Urinary bladder (tissue), 4 donors: ENCODE measurements around the gene PPARGC1A. TPM values are rescaled to one million over a fixed set of nuclear protein-coding genes. Genes with fewer than 3 reads are reported as not detected.

Source experiments
- DNase-seq: peaks from one replicate; pipeline ENCODE4 v3.0.0-alpha.2; 2015; ENCODE audit errors: extremely low spot score
- H3K27ac ChIP-seq: one replicate; pipeline ENCODE4 v1.5.1; 2013; ENCODE audit warnings: low read depth, mild to moderate bottlenecking, moderate library complexity
- H3K36me3 ChIP-seq: one replicate; pipeline ENCODE4 v1.6.1; 2013; ENCODE audit warnings: mild to moderate bottlenecking, moderate library complexity; ENCODE audit not compliant: insufficient read depth
- H3K4me1 ChIP-seq: one replicate; pipeline ENCODE4 v1.6.1; 2013; ENCODE audit warnings: mild to moderate bottlenecking, moderate library complexity; ENCODE audit not compliant: insufficient read depth
- H3K4me3 ChIP-seq: one replicate; pipeline ENCODE4 v1.5.1; 2013; ENCODE audit warnings: low read depth, low read length
- WGBS: extraction: QIAGEN DNeasy Blood & Tissue Kit; methylation state at CpG from one replicate; pipeline ENCODE4 v1.1.7; 2013; 5-methylcytosine and 5-hydroxymethylcytosine counted together
- polyA plus RNA-seq: library from polyadenylated mRNA; stranded (reverse); fragments of 200-250 nt; gene quantifications from one replicate; pipeline ENCODE4 v1.2.3, GENCODE V29; 2013
- total RNA-seq: library from RNA; depleted of rRNA; stranded (reverse); fragments of >200 nt; gene quantifications from one replicate; pipeline ENCODE4 v1.2.3, GENCODE V29; 2014
- donor health status: healthy with polysubstance abuse.
- donor health status: healthy.

The PPARGC1A gene
- total and polyA plus RNA-seq, 2 donors: 1.3 to 6.2 TPM

DNA sequence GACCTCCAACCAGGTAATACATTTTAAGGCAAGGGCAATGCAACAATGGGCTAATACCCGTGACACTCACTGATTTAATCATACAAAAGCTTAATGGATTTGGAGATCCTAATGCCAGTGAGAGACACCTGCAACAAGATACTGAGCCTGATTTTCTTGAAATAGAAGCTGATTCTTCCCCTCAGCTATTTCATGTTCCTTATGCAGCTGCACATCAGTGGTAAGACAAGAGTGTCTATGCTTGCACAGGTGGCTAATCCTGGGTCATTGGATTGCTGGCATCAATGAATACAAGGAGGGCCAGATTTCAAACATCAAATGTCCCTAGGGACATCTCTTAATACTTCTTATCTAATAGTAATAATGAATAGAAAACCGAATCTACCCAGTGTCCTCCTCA, 139.7 kb downstream of the PPARGC1A start:
- H3K27ac ChIP-seq: no peak overlapping the region
- no peak overlapping the region for H3K4me3 ChIP-seq
- no peaks in the 10 kb centered on the region for H3K36me3 ChIP-seq
- DNase-seq: no peak
- 83% methylated on average over 2 of the region's 2 CpGs for WGBS
- no peaks in the 10 kb centered on the region for H3K4me1 ChIP-seq

- no peaks in the 10 kb centered on the region for H3K4me1 ChIP-seq
- DNase-seq: no peak
- WGBS: 49% methylated on average over 2 of the region's 2 CpGs
- H3K27ac ChIP-seq: no peak overlapping the region
- no peak overlapping the region for H3K4me3 ChIP-seq
- no peaks in the 10 kb centered on the region for H3K36me3 ChIP-seq
Observed at GRCh38 chr4:23747281-23747735, 142.5 kb downstream of the PPARGC1A start.

DNA sequence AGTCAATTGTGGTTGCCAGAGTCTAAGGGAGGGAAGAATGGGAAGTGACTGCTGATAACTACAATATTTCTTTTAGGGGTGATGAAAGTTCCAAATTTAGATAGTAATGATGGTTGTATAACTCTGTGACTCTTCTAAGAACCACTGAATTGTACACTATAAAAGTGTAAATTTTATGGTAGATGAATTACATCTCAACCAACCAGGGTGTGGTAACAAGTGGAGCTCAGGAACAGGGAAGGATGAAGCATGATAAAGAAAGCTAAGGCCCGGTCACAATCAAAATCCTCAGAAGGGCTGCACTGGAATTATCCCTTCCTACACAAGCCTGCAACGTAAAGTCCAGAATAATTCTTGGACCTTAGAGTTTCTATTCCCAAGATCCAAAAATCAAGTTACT, 143.2 kb downstream of the PPARGC1A start:
- Histone ChIP-seq H3K36me3 (no peaks in the 10 kb centered on the region), H3K4me1 (no peaks in the 10 kb centered on the region), H3K27ac (no peak overlapping the region), H3K4me3 (no peak overlapping the region)
- no peak for DNase-seq
- 66% methylated on average over 2 of the region's 2 CpGs for WGBS

DNA sequence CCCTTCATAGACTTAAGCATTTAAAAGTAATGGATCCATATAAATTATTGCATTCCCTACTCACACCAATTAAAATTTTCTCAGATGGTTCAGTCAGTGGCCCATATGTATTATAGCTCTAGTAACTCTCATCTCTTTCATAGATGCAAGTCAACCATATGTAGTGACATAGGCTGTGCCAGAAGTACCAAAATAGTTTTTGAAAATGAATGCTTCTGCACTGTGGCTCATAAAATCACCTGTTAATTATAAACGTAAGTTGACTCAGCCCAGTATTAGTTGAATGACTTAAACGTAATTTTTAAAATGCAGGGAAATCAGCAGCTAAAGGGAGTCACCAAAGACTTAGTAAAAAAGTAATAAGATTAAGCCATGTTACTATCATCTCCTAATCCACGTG, 143.8 kb downstream of the PPARGC1A start:
- H3K4me3 ChIP-seq: no peak overlapping the region
- no peaks in the 10 kb centered on the region for H3K4me1 ChIP-seq
- no peak overlapping the region for H3K27ac ChIP-seq
- H3K36me3 ChIP-seq: no peaks in the 10 kb centered on the region
- WGBS: 81% methylated on average over 3 of the region's 3 CpGs
- no peak for DNase-seq

- no peak for DNase-seq
- WGBS: 95% methylated on average over 3 of the region's 3 CpGs
Observed at GRCh38 chr4:23745377-23745776, 144.5 kb downstream of the PPARGC1A start.

More at GRCh38 chr4:23745377-23745776, 144.5 kb downstream of the PPARGC1A start:
- Histone ChIP-seq H3K36me3 (no peaks in the 10 kb centered on the region), H3K4me1 (no peaks in the 10 kb centered on the region), H3K4me3 (no peak overlapping the region), H3K27ac (no peak overlapping the region)
